D721Med (cell line): Measurements from ENCODE around the gene EVI2B.
"Not testable (repeated sequence)": the region's sequence is repeated elsewhere in the genome, so short reads cannot be mapped to it uniquely, and the experiment has no call there.

Source experiments
- DNase-seq: peaks from one replicate; pipeline ENCODE4 v3.0.0; 2011; ENCODE audit warnings: low spot score; ENCODE audit not compliant: insufficient read length
- FAIRE-seq: peaks from 2 replicates; lab custom pipeline; 2011; peaks lifted over from hg19 to GRCh38; lab: Jason Lieb, UNC
- TF ChIP-seq, protein P1 (sequence below): IDR thresholded peaks from 2 replicates; pipeline ENCODE4 v1.5.1; 2012; ENCODE audit warnings: mild to moderate bottlenecking, control low read depth; ENCODE audit not compliant: insufficient read depth; ENCODE audit errors: missing control alignments

EVI2B gene

DNA sequence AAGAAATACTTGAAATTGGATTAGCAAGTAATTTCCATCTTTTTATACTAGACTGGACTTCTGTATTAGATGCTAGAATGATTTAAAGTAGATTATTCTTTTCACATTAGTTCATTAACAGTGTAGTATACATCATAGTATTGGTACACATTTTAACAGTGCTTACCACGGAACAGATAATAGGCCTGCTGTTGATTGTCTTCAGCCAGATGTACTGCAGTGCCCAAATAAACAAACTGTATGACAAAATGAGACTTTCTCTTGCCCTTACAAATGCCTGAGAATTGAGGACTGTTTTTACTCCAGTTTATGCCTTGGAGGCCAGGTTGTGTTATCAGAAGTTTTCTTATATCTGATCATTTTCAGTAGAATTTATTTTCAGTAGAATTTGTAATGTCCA lies 6.9 kb upstream of the EVI2B start:
- TF ChIP-seq, protein P1, sequence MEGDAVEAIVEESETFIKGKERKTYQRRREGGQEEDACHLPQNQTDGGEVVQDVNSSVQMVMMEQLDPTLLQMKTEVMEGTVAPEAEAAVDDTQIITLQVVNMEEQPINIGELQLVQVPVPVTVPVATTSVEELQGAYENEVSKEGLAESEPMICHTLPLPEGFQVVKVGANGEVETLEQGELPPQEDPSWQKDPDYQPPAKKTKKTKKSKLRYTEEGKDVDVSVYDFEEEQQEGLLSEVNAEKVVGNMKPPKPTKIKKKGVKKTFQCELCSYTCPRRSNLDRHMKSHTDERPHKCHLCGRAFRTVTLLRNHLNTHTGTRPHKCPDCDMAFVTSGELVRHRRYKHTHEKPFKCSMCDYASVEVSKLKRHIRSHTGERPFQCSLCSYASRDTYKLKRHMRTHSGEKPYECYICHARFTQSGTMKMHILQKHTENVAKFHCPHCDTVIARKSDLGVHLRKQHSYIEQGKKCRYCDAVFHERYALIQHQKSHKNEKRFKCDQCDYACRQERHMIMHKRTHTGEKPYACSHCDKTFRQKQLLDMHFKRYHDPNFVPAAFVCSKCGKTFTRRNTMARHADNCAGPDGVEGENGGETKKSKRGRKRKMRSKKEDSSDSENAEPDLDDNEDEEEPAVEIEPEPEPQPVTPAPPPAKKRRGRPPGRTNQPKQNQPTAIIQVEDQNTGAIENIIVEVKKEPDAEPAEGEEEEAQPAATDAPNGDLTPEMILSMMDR = no peak
- DNase-seq (no peak), FAIRE-seq (no peak)

DNA sequence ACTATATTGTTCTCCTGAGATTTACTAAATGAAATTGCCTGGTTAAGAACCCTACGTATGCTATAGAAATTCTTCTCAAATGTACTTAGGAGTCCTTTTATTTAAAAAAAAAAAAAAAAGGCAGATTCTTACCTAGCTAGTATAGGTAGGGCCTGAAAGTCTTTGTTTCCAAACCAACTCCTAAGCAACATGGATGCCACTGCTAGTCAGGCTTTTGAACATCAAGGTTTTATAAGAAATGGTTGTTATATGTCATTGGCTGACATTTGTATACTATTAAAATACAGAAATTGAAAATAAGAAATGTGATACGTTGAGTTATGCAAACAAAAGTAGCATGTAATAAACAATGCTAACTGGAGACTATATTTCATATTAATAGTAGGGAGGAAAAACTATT lies 6.4 kb upstream of the EVI2B start:
- DNase-seq = no peak
- TF ChIP-seq, protein P1 = no peak
- no peak for FAIRE-seq

DNA sequence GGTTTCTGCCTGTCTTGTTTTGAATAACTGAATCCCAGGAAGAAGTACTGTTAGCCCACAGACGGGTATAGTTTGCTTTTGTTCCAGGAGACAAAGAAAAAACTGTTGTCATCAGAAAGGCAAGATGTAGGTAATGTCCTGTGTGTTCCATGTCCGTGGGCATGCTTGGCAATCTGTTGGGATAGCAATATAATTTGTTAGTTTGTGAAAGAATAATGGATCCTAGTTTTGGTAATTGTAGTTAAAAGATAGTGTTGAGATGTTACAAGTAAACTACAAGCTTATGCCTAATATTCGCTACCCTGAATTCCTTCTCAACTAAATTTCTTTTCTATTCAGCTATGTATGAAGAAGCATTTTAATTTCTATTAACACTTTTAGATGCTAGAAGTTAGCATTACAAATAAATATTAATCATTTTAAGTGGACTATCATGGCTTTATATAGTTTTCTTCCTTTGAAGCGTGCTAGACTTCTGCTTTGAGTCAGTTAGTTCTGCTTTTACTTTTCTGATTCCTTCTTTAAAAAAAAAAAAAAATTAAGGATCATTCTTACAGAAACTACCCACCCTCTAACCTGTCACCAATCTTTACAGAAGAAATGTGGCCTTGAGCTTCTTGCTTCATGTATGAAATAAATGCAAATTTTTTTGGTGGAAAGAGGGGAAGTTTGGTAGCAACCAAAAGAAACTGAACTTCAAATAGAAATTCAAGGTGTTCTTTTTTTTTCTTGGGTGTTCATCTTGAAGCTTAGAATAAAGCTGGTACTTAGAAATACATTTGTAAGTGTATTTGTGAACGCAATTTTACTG lies 5.2 kb upstream of the EVI2B start:
- DNase-seq (no peak), FAIRE-seq (no peak)
- TF ChIP-seq, protein P1 = no peak

GRCh38 chr17:31318298-31318801 lies 4.5 kb upstream of the EVI2B start:
- TF ChIP-seq, protein P1 = no peak
- no peak for DNase-seq

DNA sequence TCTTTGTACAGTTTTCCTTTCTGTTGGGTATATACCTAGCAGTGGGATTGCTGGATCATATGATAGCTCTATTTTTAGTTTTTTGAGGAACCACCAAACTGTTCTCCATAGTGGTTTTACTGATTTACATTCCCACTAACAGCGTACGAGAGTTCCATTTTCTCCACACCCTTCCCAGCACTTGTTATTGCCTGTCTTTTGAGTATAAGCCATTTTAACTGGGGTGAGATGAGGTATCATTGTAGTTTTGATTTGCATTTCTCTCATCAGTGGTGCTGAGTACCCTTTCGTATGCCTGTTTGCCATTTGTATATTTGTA lies 887 bp upstream of the EVI2B start:
- TF ChIP-seq, protein P1 = no peak
- DNase-seq (no peak), FAIRE-seq (no peak)

More at GRCh38 chr17:31318298-31318801, 4.5 kb upstream of the EVI2B start:
- FAIRE-seq = peak; percentile 46

GRCh38 chr17:31312223-31312622 lies 1.6 kb downstream of the EVI2B start:
- not testable (repeated sequence) for DNase-seq, FAIRE-seq

GRCh38 chr17:31311526-31311925 lies 2.3 kb downstream of the EVI2B start:
- FAIRE-seq = no peak
- DNase-seq = no peak
- TF ChIP-seq, protein P1 = no peak

- TF ChIP-seq, protein P1 = no peak
- FAIRE-seq = no peak
- DNase-seq = no peak
Observed at GRCh38 chr17:31310886-31311285, 3.0 kb downstream of the EVI2B start.
